ENCODE results near the gene BLOC1S5. TPM values are rescaled to one million over a fixed set of nuclear protein-coding genes. Genes with fewer than 3 reads are reported as not detected.
A peak's percentile ranks its signal among the peaks of the same experiment; 100 is the strongest.

BLOC1S5 gene
- total and polyA plus RNA-seq, 2 of the 13 experiments (the other 11 are each of a cell fraction or from before 2014, with no cell fraction given), result 10.5 to 41.5 TPM

DNA sequence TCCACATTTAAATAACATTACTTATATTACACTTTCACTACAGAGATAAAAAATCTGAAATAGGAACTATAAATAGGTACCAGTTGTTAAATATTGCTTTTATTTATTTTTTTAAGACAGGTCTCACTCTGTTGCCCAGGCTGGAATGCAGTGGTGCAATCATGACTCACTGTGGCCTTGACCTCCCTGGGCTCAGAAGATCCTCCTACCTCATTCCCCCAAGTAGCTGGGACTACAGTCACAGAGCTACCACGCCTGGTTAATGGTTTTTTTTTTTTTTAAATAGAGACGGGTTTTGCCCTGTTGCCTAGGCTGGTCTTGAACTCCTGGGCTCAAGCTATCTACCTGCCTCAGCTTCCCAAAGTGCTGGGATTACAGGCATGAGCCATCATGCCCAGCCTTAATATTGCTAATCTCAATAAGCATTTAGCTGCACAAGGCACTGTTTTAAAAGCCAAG is 20.9 kb upstream of the BLOC1S5 start (continued):
- no peak for TF ChIP-seq DMAP1 (CRISPR knock-in tag; IDR thresholded peaks at IDR 0.05)
- TF ChIP-seq BRD4 (CRISPR knock-in tag; IDR thresholded peaks at IDR 0.05), result no peak
- TF ChIP-seq, protein P1, sequence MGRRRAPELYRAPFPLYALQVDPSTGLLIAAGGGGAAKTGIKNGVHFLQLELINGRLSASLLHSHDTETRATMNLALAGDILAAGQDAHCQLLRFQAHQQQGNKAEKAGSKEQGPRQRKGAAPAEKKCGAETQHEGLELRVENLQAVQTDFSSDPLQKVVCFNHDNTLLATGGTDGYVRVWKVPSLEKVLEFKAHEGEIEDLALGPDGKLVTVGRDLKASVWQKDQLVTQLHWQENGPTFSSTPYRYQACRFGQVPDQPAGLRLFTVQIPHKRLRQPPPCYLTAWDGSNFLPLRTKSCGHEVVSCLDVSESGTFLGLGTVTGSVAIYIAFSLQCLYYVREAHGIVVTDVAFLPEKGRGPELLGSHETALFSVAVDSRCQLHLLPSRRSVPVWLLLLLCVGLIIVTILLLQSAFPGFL (CRISPR knock-in tag; IDR thresholded peaks at IDR 0.05), result no peak
- no peak for TF ChIP-seq ZNF382 (CRISPR knock-in tag; IDR thresholded peaks at IDR 0.05; ENCODE audit: borderline replicate concordance)
- TF ChIP-seq, protein P2, sequence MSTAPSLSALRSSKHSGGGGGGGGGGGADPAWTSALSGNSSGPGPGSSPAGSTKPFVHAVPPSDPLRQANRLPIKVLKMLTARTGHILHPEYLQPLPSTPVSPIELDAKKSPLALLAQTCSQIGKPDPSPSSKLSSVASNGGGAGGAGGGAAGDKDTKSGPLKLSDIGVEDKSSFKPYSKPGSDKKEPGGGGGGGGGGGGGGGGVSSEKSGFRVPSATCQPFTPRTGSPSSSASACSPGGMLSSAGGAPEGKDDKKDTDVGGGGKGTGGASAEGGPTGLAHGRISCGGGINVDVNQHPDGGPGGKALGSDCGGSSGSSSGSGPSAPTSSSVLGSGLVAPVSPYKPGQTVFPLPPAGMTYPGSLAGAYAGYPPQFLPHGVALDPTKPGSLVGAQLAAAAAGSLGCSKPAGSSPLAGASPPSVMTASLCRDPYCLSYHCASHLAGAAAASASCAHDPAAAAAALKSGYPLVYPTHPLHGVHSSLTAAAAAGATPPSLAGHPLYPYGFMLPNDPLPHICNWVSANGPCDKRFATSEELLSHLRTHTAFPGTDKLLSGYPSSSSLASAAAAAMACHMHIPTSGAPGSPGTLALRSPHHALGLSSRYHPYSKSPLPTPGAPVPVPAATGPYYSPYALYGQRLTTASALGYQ (CRISPR knock-in tag; IDR thresholded peaks at IDR 0.05), result peak; percentile 87
- TF ChIP-seq ARNTL (CRISPR knock-in tag; IDR thresholded peaks at IDR 0.05), result no peak
- no peak for TF ChIP-seq TAF15 (IDR thresholded peaks at IDR 0.05; ENCODE audit: low read depth, low read length, poor library complexity, severe bottlenecking)
- no peak; the same call in 1 of the 2 replicates for TF ChIP-seq SNAI1 (CRISPR knock-in tag; IDR thresholded peaks at IDR 0.05; ENCODE audit: borderline replicate concordance)
- TF ChIP-seq NR2F2 (IDR thresholded peaks at IDR 0.05; ENCODE audit: borderline replicate concordance, low read depth), result peak; percentile 96
- peak; percentile 78 for TF ChIP-seq GATAD1 (CRISPR knock-in tag; IDR thresholded peaks at IDR 0.05)
- TF ChIP-seq CREM (IDR thresholded peaks at IDR 0.05), result peak; percentile 78
- TF ChIP-seq CREM (CRISPR knock-in tag; IDR thresholded peaks at IDR 0.05), result no peak
- no peak for TF ChIP-seq ZNF616 (CRISPR knock-in tag; IDR thresholded peaks at IDR 0.05; ENCODE audit: low read depth)
- TF ChIP-seq, protein P3, sequence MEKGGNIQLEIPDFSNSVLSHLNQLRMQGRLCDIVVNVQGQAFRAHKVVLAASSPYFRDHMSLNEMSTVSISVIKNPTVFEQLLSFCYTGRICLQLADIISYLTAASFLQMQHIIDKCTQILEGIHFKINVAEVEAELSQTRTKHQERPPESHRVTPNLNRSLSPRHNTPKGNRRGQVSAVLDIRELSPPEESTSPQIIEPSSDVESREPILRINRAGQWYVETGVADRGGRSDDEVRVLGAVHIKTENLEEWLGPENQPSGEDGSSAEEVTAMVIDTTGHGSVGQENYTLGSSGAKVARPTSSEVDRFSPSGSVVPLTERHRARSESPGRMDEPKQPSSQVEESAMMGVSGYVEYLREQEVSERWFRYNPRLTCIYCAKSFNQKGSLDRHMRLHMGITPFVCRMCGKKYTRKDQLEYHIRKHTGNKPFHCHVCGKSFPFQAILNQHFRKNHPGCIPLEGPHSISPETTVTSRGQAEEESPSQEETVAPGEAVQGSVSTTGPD (CRISPR knock-in tag; IDR thresholded peaks at IDR 0.05), result no peak; the same call in 1 of the 2 replicates
- TF ChIP-seq JUNB (CRISPR knock-in tag; IDR thresholded peaks at IDR 0.05; ENCODE audit: borderline replicate concordance), result peak; percentile 98
- peak; percentile 99 for TF ChIP-seq SALL1 (CRISPR knock-in tag; IDR thresholded peaks at IDR 0.05)
- TF ChIP-seq TCF12 (IDR thresholded peaks at IDR 0.05), result no peak
- TF ChIP-seq TCF12 (CRISPR knock-in tag; IDR thresholded peaks at IDR 0.05), result peak; percentile 76; the same call in 1 of the 2 replicates
- TF ChIP-seq ZNF317 (CRISPR knock-in tag; IDR thresholded peaks at IDR 0.05), result peak; percentile 83; the same call in 1 of the 2 replicates
- TF ChIP-seq RAD51 (IDR thresholded peaks at IDR 0.05; ENCODE audit: borderline replicate concordance), result no peak
- no peak for TF ChIP-seq ZNF232 (CRISPR knock-in tag; IDR thresholded peaks at IDR 0.05; ENCODE audit: borderline replicate concordance)
- TF ChIP-seq RAD21 (CRISPR knock-in tag; IDR thresholded peaks at IDR 0.05), result no peak; the same call in 1 of the 2 replicates
- TF ChIP-seq KDM2A (CRISPR knock-in tag; IDR thresholded peaks at IDR 0.05; ENCODE audit: borderline replicate concordance, low read depth), result peak; percentile 87
- TF ChIP-seq HNRNPH1 (optimal IDR thresholded peaks at IDR 0.05; ENCODE audit: low read depth, low read length), result no peak
- peak; percentile 99 for TF ChIP-seq JUND (CRISPR knock-in tag; IDR thresholded peaks at IDR 0.05)
- TF ChIP-seq PAF1 (CRISPR knock-in tag; IDR thresholded peaks at IDR 0.05), result no peak
- no peak for TF ChIP-seq POLR2AphosphoS5 (IDR thresholded peaks at IDR 0.05; ENCODE audit: low read depth, low read length)
- TF ChIP-seq FOXA3 (CRISPR knock-in tag; IDR thresholded peaks at IDR 0.05), result peak; percentile 93
